ENCODE measurements around the gene DIPK1B.

The DIPK1B gene

GRCh38 chr9:136720251-136720897 is 8.0 kb downstream of the DIPK1B start:
- Histone ChIP-seq H3K18ac (ENCODE audit: low read length) (peak overlapping the region; percentile 90), H3K4me2 (ENCODE audit: insufficient read depth, low read length, poor library complexity, severe bottlenecking) (peak overlapping the region; percentile 40), H2AK5ac (ENCODE audit: low read depth, low read length) (peak overlapping the region; percentile 92), H2BK120ac (ENCODE audit: low read depth, low read length) (no peak overlapping the region), H4K8ac (ENCODE audit: low read depth, low read length) (no peak overlapping the region), H2AFZ (ENCODE audit: low read length) (peak overlapping the region; percentile 63), H3K14ac (ENCODE audit: low read length) (peak overlapping the region; percentile 99), H2BK5ac (ENCODE audit: low read length) (peak overlapping the region; percentile 84), H3K4me1 (ENCODE audit: control insufficient read depth in 2 of 2, insufficient read depth in 1 of 2, low read depth in 1 of 2, low read length in 2 of 2) (peaks cover 19 to 22% of the 10 kb centered on the region in 2 donors), H3K9ac (ENCODE audit: low read depth, low read length, poor library complexity) (peak overlapping the region; percentile 78), H3K27me3 (ENCODE audit: control insufficient read depth in 3 of 3, insufficient read depth in 3 of 3, low read depth in 1 of 3, low read length in 3 of 3) (no peaks in the 10 kb centered on the region), H4K91ac (ENCODE audit: low read depth, low read length, poor library complexity) (no peak overlapping the region), H3K4me3 (ENCODE audit: low read length in 2 of 2) (peak overlapping the region in 1 of 2 donors; percentile 32), H2BK12ac (ENCODE audit: low read length) (no peak overlapping the region), H3K36me3 (replicated peaks in 1 of 2; ENCODE audit: control insufficient read depth in 2 of 2, insufficient read depth in 2 of 2, low read length in 2 of 2) (peaks cover 28 to 51% of the 10 kb centered on the region in 2 donors), H3K4ac (ENCODE audit: low read length) (no peak overlapping the region), H2BK15ac (ENCODE audit: low read length) (no peak overlapping the region), H3K79me1 (ENCODE audit: low read depth, low read length) (peaks cover 11% of the 10 kb centered on the region), H3K27ac (replicated peaks; ENCODE audit: low read length) (peak overlapping the region; percentile 78), H3K23ac (ENCODE audit: low read depth, low read length, poor library complexity) (peak overlapping the region; percentile 93), H3K9me3 (replicated peaks in 1 of 2; ENCODE audit: control insufficient read depth in 2 of 2, insufficient read depth in 1 of 2, low read depth in 1 of 2, low read length in 2 of 2) (no peaks in the 10 kb centered on the region)
- peak; percentile 71 for DNase-seq (ENCODE audit: low spot score)
- no CpG with 5 or more reads among the region's 20 CpGs for WGBS, 2 donors (ENCODE audit: extremely low coverage in 2 of 2, insufficient read length in 2 of 2, insufficient replicate concordance in 1 of 2)

- Histone ChIP-seq H3K4ac (ENCODE audit: low read length) (no peak overlapping the region), H3K23ac (ENCODE audit: low read depth, low read length, poor library complexity) (peak overlapping the region; percentile 93), H2BK5ac (ENCODE audit: low read length) (peak overlapping the region; percentile 84), H3K14ac (ENCODE audit: low read length) (peak overlapping the region; percentile 14), H3K4me1 (ENCODE audit: control insufficient read depth in 2 of 2, insufficient read depth in 1 of 2, low read depth in 1 of 2, low read length in 2 of 2) (peaks cover 19 to 27% of the 10 kb centered on the region in 2 donors), H3K79me1 (ENCODE audit: low read depth, low read length) (peaks cover 15% of the 10 kb centered on the region), H3K36me3 (replicated peaks in 1 of 2; ENCODE audit: control insufficient read depth in 2 of 2, insufficient read depth in 2 of 2, low read length in 2 of 2) (peaks cover 33 to 52% of the 10 kb centered on the region in 2 donors), H2BK15ac (ENCODE audit: low read length) (no peak overlapping the region), H3K27me3 (ENCODE audit: control insufficient read depth in 3 of 3, insufficient read depth in 3 of 3, low read depth in 1 of 3, low read length in 3 of 3) (no peaks in the 10 kb centered on the region), H3K9me3 (replicated peaks in 1 of 2; ENCODE audit: control insufficient read depth in 2 of 2, insufficient read depth in 1 of 2, low read depth in 1 of 2, low read length in 2 of 2) (no peaks in the 10 kb centered on the region), H3K27ac (replicated peaks; ENCODE audit: low read length) (peak overlapping the region; percentile 77), H2AK5ac (ENCODE audit: low read depth, low read length) (peak overlapping the region; percentile 92), H4K8ac (ENCODE audit: low read depth, low read length) (no peak overlapping the region), H3K4me3 (ENCODE audit: low read length in 2 of 2) (no peak overlapping the region), H2BK12ac (ENCODE audit: low read length) (no peak overlapping the region), H3K18ac (ENCODE audit: low read length) (peak overlapping the region; percentile 57), H2AFZ (ENCODE audit: low read length) (no peak overlapping the region), H3K4me2 (ENCODE audit: insufficient read depth, low read length, poor library complexity, severe bottlenecking) (peak overlapping the region; percentile 23), H3K9ac (ENCODE audit: low read depth, low read length, poor library complexity) (peak overlapping the region; percentile 78), H4K91ac (ENCODE audit: low read depth, low read length, poor library complexity) (no peak overlapping the region), H2BK120ac (ENCODE audit: low read depth, low read length) (no peak overlapping the region)
- DNase-seq (ENCODE audit: low spot score) = no peak
- WGBS, 2 donors (ENCODE audit: extremely low coverage in 2 of 2, insufficient read length in 2 of 2, insufficient replicate concordance in 1 of 2) = no CpG with 5 or more reads among the region's 11 CpGs
Measured at GRCh38 chr9:136720898-136721338, 8.5 kb downstream of the DIPK1B start.

GRCh38 chr9:136721339-136722092 is 9.1 kb downstream of the DIPK1B start:
- Histone ChIP-seq H3K18ac (ENCODE audit: low read length) (peak overlapping the region; percentile 57), H3K9me3 (replicated peaks in 1 of 2; ENCODE audit: control insufficient read depth in 2 of 2, insufficient read depth in 1 of 2, low read depth in 1 of 2, low read length in 2 of 2) (no peaks in the 10 kb centered on the region), H3K4me1 (ENCODE audit: control insufficient read depth in 2 of 2, insufficient read depth in 1 of 2, low read depth in 1 of 2, low read length in 2 of 2) (peaks cover 23 to 33% of the 10 kb centered on the region in 2 donors), H2BK12ac (ENCODE audit: low read length) (no peak overlapping the region), H3K9ac (ENCODE audit: low read depth, low read length, poor library complexity) (no peak overlapping the region), H3K36me3 (replicated peaks in 1 of 2; ENCODE audit: control insufficient read depth in 2 of 2, insufficient read depth in 2 of 2, low read length in 2 of 2) (peaks cover 39 to 57% of the 10 kb centered on the region in 2 donors), H3K79me1 (ENCODE audit: low read depth, low read length) (peaks cover 18% of the 10 kb centered on the region), H3K14ac (ENCODE audit: low read length) (no peak overlapping the region), H2BK5ac (ENCODE audit: low read length) (peak overlapping the region; percentile 84), H3K4me3 (ENCODE audit: low read length in 2 of 2) (no peak overlapping the region), H3K27ac (replicated peaks; ENCODE audit: low read length) (peak overlapping the region; percentile 77), H2AFZ (ENCODE audit: low read length) (no peak overlapping the region), H3K23ac (ENCODE audit: low read depth, low read length, poor library complexity) (peak overlapping the region; percentile 93), H3K4me2 (ENCODE audit: insufficient read depth, low read length, poor library complexity, severe bottlenecking) (no peak overlapping the region), H2BK120ac (ENCODE audit: low read depth, low read length) (no peak overlapping the region), H4K91ac (ENCODE audit: low read depth, low read length, poor library complexity) (no peak overlapping the region), H2BK15ac (ENCODE audit: low read length) (no peak overlapping the region), H2AK5ac (ENCODE audit: low read depth, low read length) (peak overlapping the region; percentile 63), H3K27me3 (ENCODE audit: control insufficient read depth in 3 of 3, insufficient read depth in 3 of 3, low read depth in 1 of 3, low read length in 3 of 3) (no peaks in the 10 kb centered on the region), H4K8ac (ENCODE audit: low read depth, low read length) (no peak overlapping the region), H3K4ac (ENCODE audit: low read length) (no peak overlapping the region)
- DNase-seq (ENCODE audit: low spot score) = no peak
- WGBS, 2 donors (ENCODE audit: extremely low coverage in 2 of 2, insufficient read length in 2 of 2, insufficient replicate concordance in 1 of 2) = no CpG with 5 or more reads among the region's 30 CpGs
